ENCODE results near the gene CHRNE. TPM values are rescaled to one million over a fixed set of nuclear protein-coding genes. Genes with fewer than 3 reads are reported as not detected.

Gene CHRNE
- 0.69 TPM for total RNA-seq (ENCODE audit: unreplicated experiment)
- long read RNA-seq, partial matches to known transcripts: 3 of 5 reads
- long read RNA-seq, other reads (novel, unspliced or antisense): 2 of 5 reads

DNA sequence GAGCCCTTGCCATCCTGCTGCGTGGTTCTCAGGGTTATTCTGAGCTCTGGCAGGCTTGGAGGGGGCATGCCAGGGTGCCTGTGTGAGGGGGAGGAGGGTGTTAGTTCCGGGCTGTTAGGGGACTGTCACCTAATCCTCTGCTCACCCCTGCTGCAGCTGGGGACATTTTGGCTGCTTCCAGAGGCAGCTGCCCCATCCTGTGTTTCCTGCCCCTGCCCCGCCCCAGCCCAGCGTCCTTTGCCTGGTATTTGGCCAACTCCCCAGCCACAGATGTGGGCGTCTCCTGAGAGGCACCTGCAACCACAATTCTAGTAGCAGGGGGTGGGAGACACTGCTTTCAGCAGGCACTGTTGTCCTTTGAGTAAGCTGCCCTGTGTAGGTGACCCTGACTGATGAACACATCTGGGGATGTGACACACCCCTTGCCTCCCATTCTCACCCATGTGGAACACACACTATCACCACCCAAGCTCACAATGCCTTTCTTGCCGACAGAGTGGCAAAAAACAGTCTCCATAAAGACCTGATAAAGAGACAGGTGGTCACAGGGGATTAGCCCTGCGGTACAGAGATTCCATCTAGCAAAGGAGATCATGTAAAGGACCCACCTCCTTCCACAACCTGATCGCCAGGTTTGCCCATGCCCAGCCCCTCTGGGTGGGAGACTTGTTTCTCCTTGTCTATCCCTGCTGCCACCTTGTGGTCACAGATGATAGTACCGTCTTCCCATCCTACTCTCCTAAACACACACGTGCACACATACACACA, at the start of gene CHRNE:
TSS of gene CHRNE (minus strand) at position 48 of the 768 bp plus-strand sequence. CDS start at position 13, 35 bp downstream.
- no peaks in the 10 kb centered on the region for H3K36me3 Mint-ChIP-seq (ENCODE audit: unreplicated experiment)
- DNase-seq: peak; percentile 78
- peaks cover 20% of the 10 kb centered on the region for H3K27me3 Mint-ChIP-seq (ENCODE audit: unreplicated experiment)
- H3K27ac Mint-ChIP-seq (ENCODE audit: unreplicated experiment): peak within 1 kb of the TSS; percentile 0
- H3K4me1 Mint-ChIP-seq (ENCODE audit: low read depth, unreplicated experiment): peaks cover 10% of the 10 kb centered on the region
- no peak within 1 kb of the TSS for H3K4me3 Mint-ChIP-seq (ENCODE audit: unreplicated experiment)
- TF ChIP-seq, protein P1, sequence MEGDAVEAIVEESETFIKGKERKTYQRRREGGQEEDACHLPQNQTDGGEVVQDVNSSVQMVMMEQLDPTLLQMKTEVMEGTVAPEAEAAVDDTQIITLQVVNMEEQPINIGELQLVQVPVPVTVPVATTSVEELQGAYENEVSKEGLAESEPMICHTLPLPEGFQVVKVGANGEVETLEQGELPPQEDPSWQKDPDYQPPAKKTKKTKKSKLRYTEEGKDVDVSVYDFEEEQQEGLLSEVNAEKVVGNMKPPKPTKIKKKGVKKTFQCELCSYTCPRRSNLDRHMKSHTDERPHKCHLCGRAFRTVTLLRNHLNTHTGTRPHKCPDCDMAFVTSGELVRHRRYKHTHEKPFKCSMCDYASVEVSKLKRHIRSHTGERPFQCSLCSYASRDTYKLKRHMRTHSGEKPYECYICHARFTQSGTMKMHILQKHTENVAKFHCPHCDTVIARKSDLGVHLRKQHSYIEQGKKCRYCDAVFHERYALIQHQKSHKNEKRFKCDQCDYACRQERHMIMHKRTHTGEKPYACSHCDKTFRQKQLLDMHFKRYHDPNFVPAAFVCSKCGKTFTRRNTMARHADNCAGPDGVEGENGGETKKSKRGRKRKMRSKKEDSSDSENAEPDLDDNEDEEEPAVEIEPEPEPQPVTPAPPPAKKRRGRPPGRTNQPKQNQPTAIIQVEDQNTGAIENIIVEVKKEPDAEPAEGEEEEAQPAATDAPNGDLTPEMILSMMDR (IDR thresholded peaks at IDR 0.05; ENCODE audit: partially characterized antibody, unreplicated experiment): peak; percentile 79
- peaks cover 6% of the 10 kb centered on the region for H3K9me3 Mint-ChIP-seq (ENCODE audit: unreplicated experiment)

DNA sequence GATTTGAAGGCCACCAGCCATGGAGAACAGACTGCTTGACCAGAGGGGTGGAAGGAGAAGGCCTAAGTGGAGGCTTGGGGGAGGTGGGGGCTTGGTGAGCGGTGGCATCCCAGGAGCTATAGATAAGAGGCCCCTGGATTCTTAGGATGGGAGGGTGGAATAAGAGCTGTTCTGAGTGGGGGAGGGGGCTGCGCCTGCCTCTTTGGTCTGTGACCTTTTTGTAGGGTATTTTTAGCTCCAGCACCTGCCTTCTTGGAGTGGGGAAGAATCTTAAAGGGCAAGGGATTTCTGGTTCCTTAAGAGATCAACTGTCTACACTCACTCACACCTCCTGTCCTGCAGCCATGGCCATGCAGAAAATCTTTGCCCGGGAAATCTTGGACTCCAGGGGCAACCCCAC, 48.6 kb upstream of the CHRNE start:
- DNase-seq: no peak
- Mint-ChIP-seq H3K4me1 (ENCODE audit: low read depth, unreplicated experiment) (peaks cover 23% of the 10 kb centered on the region), H3K36me3 (ENCODE audit: unreplicated experiment) (peaks cover 5% of the 10 kb centered on the region), H3K27ac (ENCODE audit: unreplicated experiment) (peak overlapping the region; percentile 94), H3K4me3 (ENCODE audit: unreplicated experiment) (peak overlapping the region; percentile 88), H3K27me3 (ENCODE audit: unreplicated experiment) (peaks cover 6% of the 10 kb centered on the region), H3K9me3 (ENCODE audit: unreplicated experiment) (peaks cover 17% of the 10 kb centered on the region)
- TF ChIP-seq, protein P1 (IDR thresholded peaks at IDR 0.05; ENCODE audit: partially characterized antibody, unreplicated experiment): no peak

DNA sequence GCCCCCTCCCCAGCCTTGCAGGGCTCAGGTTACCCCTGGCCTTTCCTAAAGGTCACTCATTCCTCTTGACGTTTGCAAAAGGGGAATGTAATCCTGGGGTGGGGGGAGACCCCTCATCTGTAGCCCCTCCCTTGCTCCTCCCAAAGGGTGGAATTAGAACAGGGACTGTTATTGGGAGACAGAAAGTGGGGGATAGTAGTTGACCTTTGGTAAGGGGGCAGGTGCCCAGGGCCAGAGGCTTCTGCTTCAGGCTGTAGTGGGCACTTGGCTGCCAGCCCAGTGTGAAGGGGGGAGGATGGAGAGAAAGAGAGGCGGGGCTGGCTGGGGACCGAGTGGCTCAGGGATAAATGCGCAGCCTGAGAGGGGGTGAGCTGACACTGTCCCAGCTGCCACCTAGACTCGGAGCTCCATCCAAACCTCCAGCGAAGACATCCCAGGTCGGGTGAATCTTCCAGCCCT, 47.9 kb upstream of the CHRNE start, which contains the start of gene ENO3:
TSS of gene ENO3 (plus strand) at position 374 of the 459 bp plus-strand sequence. CDS start 711 bp downstream, outside the sequence.
- Mint-ChIP-seq H3K4me3 (ENCODE audit: unreplicated experiment) (peak within 1 kb of the TSS; percentile 88), H3K27ac (ENCODE audit: unreplicated experiment) (peak within 1 kb of the TSS; percentile 94), H3K36me3 (ENCODE audit: unreplicated experiment) (peaks cover 5% of the 10 kb centered on the region), H3K4me1 (ENCODE audit: low read depth, unreplicated experiment) (peaks cover 26% of the 10 kb centered on the region), H3K9me3 (ENCODE audit: unreplicated experiment) (peaks cover 17% of the 10 kb centered on the region), H3K27me3 (ENCODE audit: unreplicated experiment) (peaks cover 7% of the 10 kb centered on the region)
- TF ChIP-seq, protein P1 (IDR thresholded peaks at IDR 0.05; ENCODE audit: partially characterized antibody, unreplicated experiment): no peak
- DNase-seq: peak; percentile 63

DNA sequence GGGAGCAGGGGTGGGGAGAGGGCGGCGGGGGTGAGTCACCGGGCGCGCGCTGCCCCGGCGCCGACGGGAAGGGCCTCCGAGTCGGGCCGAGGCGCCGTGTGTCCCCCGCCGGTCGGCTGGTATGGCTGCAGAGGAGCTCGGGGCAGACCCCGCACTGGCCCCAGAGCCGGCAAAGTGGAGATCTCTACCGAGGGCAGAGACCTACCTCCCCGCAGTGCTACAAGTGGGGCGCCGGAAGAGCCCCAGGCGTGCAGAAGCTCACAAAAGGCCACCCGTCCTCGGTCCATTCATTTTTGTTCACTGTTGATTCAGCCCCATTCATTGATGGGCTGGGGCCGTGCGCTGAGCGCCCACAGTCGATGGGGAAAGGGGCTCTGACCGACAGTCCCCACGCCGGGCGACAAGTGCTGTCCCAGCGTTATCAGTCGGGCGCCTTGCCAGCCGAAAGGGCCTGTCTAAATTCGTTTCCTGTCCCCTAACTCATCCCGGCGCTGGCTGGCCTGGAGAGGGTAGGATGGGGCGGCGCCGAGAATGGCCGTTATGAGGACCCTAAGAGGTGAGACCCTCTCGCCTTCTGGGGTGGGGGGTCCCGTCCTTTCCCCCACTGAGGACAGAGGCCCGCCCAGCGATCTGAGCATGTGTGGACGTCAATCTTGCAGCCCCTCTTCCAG, 47.3 kb upstream of the CHRNE start:
- peak; percentile 45 for DNase-seq
- TF ChIP-seq, protein P1 (IDR thresholded peaks at IDR 0.05; ENCODE audit: partially characterized antibody, unreplicated experiment): no peak
- peak overlapping the region; percentile 94 for H3K27ac Mint-ChIP-seq (ENCODE audit: unreplicated experiment)
- H3K27me3 Mint-ChIP-seq (ENCODE audit: unreplicated experiment): peaks cover 7% of the 10 kb centered on the region
- H3K9me3 Mint-ChIP-seq (ENCODE audit: unreplicated experiment): peaks cover 17% of the 10 kb centered on the region
- peaks cover 31% of the 10 kb centered on the region for H3K4me1 Mint-ChIP-seq (ENCODE audit: low read depth, unreplicated experiment)
- peaks cover 5% of the 10 kb centered on the region for H3K36me3 Mint-ChIP-seq (ENCODE audit: unreplicated experiment)
- peak overlapping the region; percentile 88 for H3K4me3 Mint-ChIP-seq (ENCODE audit: unreplicated experiment)

Measured in glutamatergic neuron (in vitro differentiated cells).